Activated T-helper 1 cell treated with anti-CD3 and anti-CD28 coated beads, Interleukin-12 subunit alpha, Interleukin-12 subunit beta, Interleukin-2, Interleukin-4 antibody, amounts not matched to agents 30 ng/mL and 10 ng/mL and 1 ng/mL, durations not matched to agents 14 hours and 24 hours and 36 hours (primary cell): ENCODE data around the gene ANKRD11. TPM values are rescaled to one million over a fixed set of nuclear protein-coding genes. Genes with fewer than 3 reads are reported as not detected.

Experiments used
- DNase-seq: peaks from one replicate; pipeline ENCODE4 v3.0.0; 2021; ENCODE audit warnings: low spot score
- H3K27ac Mint-ChIP-seq: one replicate; pipeline ENCODE4 v1.8.0; 2021; ENCODE audit warnings: mild to moderate bottlenecking, mixed read lengths
- H3K27me3 Mint-ChIP-seq: one replicate; pipeline ENCODE4 v1.8.0; 2022; ENCODE audit warnings: mild to moderate bottlenecking, moderate library complexity, mixed read lengths; ENCODE audit not compliant: insufficient read depth
- H3K36me3 Mint-ChIP-seq: one replicate; pipeline ENCODE4 v1.8.0; 2021; ENCODE audit warnings: low read depth, mixed read lengths
- H3K4me1 Mint-ChIP-seq: one replicate; pipeline ENCODE4 v1.8.0; 2021; ENCODE audit warnings: low read depth, mixed read lengths
- H3K4me3 Mint-ChIP-seq: one replicate; pipeline ENCODE4 v1.8.0; 2021; ENCODE audit warnings: mild to moderate bottlenecking, moderate library complexity, mixed read lengths
- H3K9me3 Mint-ChIP-seq: one replicate; pipeline ENCODE4 v1.8.0; 2021; ENCODE audit warnings: mixed read lengths
- intact Hi-C: fragments of 100-400 bp; cut with micrococcal nuclease; formaldehyde crosslinking; loops from one replicate; pipeline ENCODE4 v1.15.1; 2024
- total RNA-seq: library from RNA; stranded (reverse); gene quantifications from 2 replicates; pipeline ENCODE4 v1.2.3, GENCODE V29; 2022

Gene ANKRD11
- total RNA-seq, 1 donor from 2014 or later = 176 TPM

- Mint-ChIP-seq H3K4me1 (no peaks in the 10 kb centered on the region), H3K27me3 (no peaks in the 10 kb centered on the region), H3K9me3 (peaks cover 16% of the 10 kb centered on the region), H3K36me3 (peaks cover 49% of the 10 kb centered on the region), H3K27ac (no peak overlapping the region), H3K4me3 (no peak overlapping the region)
- no peak for DNase-seq
- intact Hi-C loops = no loop called here
Observed at GRCh38 chr16:89233678-89234490, 256.5 kb downstream of the ANKRD11 start.

- H3K9me3 Mint-ChIP-seq = peaks cover 34% of the 10 kb centered on the region
- intact Hi-C loops = no loop called here
- H3K27ac Mint-ChIP-seq = no peak overlapping the region
- peaks cover 66% of the 10 kb centered on the region for H3K36me3 Mint-ChIP-seq
- no peaks in the 10 kb centered on the region for H3K4me1 Mint-ChIP-seq
- no peaks in the 10 kb centered on the region for H3K27me3 Mint-ChIP-seq
- H3K4me3 Mint-ChIP-seq = no peak overlapping the region
- no peak for DNase-seq
Observed at GRCh38 chr16:89232107-89232506, 258.3 kb downstream of the ANKRD11 start.

- Mint-ChIP-seq H3K27me3 (no peaks in the 10 kb centered on the region), H3K4me3 (no peak overlapping the region), H3K36me3 (peaks cover 79% of the 10 kb centered on the region), H3K27ac (no peak overlapping the region), H3K4me1 (no peaks in the 10 kb centered on the region), H3K9me3 (peaks cover 47% of the 10 kb centered on the region)
- intact Hi-C loops = no loop called here
- no peak for DNase-seq
Observed at GRCh38 chr16:89230255-89230654, 260.1 kb downstream of the ANKRD11 start.

- peaks cover 59% of the 10 kb centered on the region for H3K36me3 Mint-ChIP-seq
- H3K27me3 Mint-ChIP-seq = no peaks in the 10 kb centered on the region
- no peaks in the 10 kb centered on the region for H3K4me1 Mint-ChIP-seq
- no peak overlapping the region for H3K4me3 Mint-ChIP-seq
- intact Hi-C loops = no loop called here
- peaks cover 35% of the 10 kb centered on the region for H3K9me3 Mint-ChIP-seq
- no peak for DNase-seq
- H3K27ac Mint-ChIP-seq = no peak overlapping the region
Observed at GRCh38 chr16:89224665-89225064, 265.7 kb downstream of the ANKRD11 start.

GRCh38 chr16:89222931-89223330, 267.4 kb downstream of the ANKRD11 start:
- H3K9me3 Mint-ChIP-seq = peaks cover 23% of the 10 kb centered on the region

GRCh38 chr16:89221604-89222003, 268.8 kb downstream of the ANKRD11 start:
- intact Hi-C loops = no loop called here

More at GRCh38 chr16:89222931-89223330, 267.4 kb downstream of the ANKRD11 start:
- no peak overlapping the region for H3K4me3 Mint-ChIP-seq
- peaks cover 5% of the 10 kb centered on the region for H3K4me1 Mint-ChIP-seq
- no peak for DNase-seq
- H3K27me3 Mint-ChIP-seq = no peaks in the 10 kb centered on the region
- intact Hi-C loops = no loop called here
- peaks cover 45% of the 10 kb centered on the region for H3K36me3 Mint-ChIP-seq
- H3K27ac Mint-ChIP-seq = no peak overlapping the region

GRCh38 chr16:89219365-89219764, 271.0 kb downstream of the ANKRD11 start:
- H3K4me3 Mint-ChIP-seq = peak overlapping the region; percentile 63
- DNase-seq = no peak
- H3K9me3 Mint-ChIP-seq = no peaks in the 10 kb centered on the region
- intact Hi-C loops = loop anchor here (5.0 to 10.0 kb wide), 4 partner anchors 122 to 595 kb away; partner anchors contain the start of gene FANCA
- H3K4me1 Mint-ChIP-seq = peaks cover 12% of the 10 kb centered on the region
- H3K27me3 Mint-ChIP-seq = no peaks in the 10 kb centered on the region
- no peak overlapping the region for H3K27ac Mint-ChIP-seq
- H3K36me3 Mint-ChIP-seq = peaks cover 14% of the 10 kb centered on the region

More at GRCh38 chr16:89221604-89222003, 268.8 kb downstream of the ANKRD11 start:
- Mint-ChIP-seq H3K4me1 (peaks cover 7% of the 10 kb centered on the region), H3K9me3 (peaks cover 9% of the 10 kb centered on the region), H3K27me3 (no peaks in the 10 kb centered on the region), H3K4me3 (no peak overlapping the region), H3K36me3 (peaks cover 31% of the 10 kb centered on the region), H3K27ac (no peak overlapping the region)
- no peak for DNase-seq

Other genes starting within 250 kb of the ANKRD11 start
- 106 and 112 TPM in 2 replicates for gene SPG7, start 17.8 kb upstream of the ANKRD11 start, total RNA-seq
- gene RPL13, start 70.1 kb upstream of the ANKRD11 start, total RNA-seq = 2,076 and 2,133 TPM in 2 replicates
- 32.2 and 35.2 TPM in 2 replicates for gene CPNE7, start 85.2 kb upstream of the ANKRD11 start, total RNA-seq
- gene DPEP1, start 123.1 kb upstream of the ANKRD11 start, total RNA-seq = not detected in 2 replicates
- 85.7 and 87.7 TPM in 2 replicates for gene CHMP1A, start 167.1 kb upstream of the ANKRD11 start, total RNA-seq
- gene SPATA33, start 167.3 kb upstream of the ANKRD11 start, total RNA-seq = 15.1 and 16.1 TPM in 2 replicates
- gene CDK10, start 196.1 kb upstream of the ANKRD11 start, total RNA-seq = 93.9 and 99.6 TPM in 2 replicates
- gene SPATA2L, start 211.1 kb upstream of the ANKRD11 start, total RNA-seq = 14.1 and 15.2 TPM in 2 replicates
- gene VPS9D1, start 230.3 kb upstream of the ANKRD11 start, total RNA-seq = 4.9 and 5.9 TPM in 2 replicates
- gene ZNF276, start 231.0 kb upstream of the ANKRD11 start, total RNA-seq = 34.2 and 36.4 TPM in 2 replicates